ENCODE data around the gene CCDC32. TPM values are rescaled to one million over a fixed set of nuclear protein-coding genes. Genes with fewer than 3 reads are reported as not detected.

CCDC32 gene
- 16.4 TPM for total RNA-seq

DNA sequence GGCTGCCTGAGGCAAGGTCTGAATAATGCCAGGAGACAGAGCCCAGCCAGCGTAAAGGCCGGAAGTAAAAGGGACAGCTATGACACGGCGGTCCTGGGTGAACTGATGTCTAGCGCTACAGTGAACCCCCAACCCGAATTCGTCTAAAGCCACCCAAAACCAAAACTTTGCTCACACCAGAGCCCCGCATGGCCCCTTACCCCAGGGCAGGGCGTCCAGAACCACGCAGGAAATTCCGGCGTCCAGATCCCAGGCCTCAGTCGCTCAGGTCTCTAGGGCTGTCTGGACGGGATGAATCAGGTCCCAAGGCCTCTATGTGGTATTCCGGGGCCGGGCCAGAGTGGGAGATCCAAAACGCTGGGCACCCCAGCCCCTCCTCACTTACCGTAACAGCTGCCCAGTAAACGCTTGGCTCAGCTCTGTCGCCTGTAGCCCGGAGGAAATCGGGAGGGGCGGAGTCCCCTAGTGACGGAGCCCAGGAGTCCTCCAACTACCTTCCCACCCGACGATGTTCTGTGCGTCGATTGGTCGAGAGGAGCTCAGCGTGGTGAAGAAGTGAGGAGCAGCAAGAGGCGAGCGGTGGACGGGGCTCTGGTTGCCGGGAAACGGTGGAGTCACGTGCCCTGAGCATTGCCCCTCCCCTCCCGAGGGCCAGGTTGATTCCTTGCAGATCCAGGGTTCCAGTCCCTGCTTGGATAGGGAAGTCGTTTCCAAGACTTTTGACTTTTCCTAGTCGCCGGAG, at the start of gene CCDC32:
CCDC32 (minus strand) TSS at position 452 of the 742 bp plus-strand sequence. CDS start 2,027 bp downstream, outside the sequence.
- no peaks in the 10 kb centered on the region for H3K27me3 ChIP-seq
- H3K9me3 ChIP-seq = no peaks in the 10 kb centered on the region
- peaks cover 4 to 6% of the 10 kb centered on the region in 2 donors for H3K36me3 ChIP-seq
- intact Hi-C loops (cut with DNase I) = loop anchor here (1.0 to 5.0 kb wide), 7 partner anchors 25 to 768 kb away; partner anchors contain the start of genes BAHD1, CCDC9B, CHP1 and CHST14
- TF ChIP-seq, protein P1, sequence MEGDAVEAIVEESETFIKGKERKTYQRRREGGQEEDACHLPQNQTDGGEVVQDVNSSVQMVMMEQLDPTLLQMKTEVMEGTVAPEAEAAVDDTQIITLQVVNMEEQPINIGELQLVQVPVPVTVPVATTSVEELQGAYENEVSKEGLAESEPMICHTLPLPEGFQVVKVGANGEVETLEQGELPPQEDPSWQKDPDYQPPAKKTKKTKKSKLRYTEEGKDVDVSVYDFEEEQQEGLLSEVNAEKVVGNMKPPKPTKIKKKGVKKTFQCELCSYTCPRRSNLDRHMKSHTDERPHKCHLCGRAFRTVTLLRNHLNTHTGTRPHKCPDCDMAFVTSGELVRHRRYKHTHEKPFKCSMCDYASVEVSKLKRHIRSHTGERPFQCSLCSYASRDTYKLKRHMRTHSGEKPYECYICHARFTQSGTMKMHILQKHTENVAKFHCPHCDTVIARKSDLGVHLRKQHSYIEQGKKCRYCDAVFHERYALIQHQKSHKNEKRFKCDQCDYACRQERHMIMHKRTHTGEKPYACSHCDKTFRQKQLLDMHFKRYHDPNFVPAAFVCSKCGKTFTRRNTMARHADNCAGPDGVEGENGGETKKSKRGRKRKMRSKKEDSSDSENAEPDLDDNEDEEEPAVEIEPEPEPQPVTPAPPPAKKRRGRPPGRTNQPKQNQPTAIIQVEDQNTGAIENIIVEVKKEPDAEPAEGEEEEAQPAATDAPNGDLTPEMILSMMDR (IDR thresholded peaks at IDR 0.05) = no peak
- H3K27ac ChIP-seq = peak within 1 kb of the TSS; percentile 96 to 97
- H3K4me3 ChIP-seq = peak within 1 kb of the TSS; percentile 78 to 82
- peak; percentile 98 to 99 for DNase-seq (ENCODE audit: low spot score in 2 of 2)
- peaks cover 0 to 14% of the 10 kb centered on the region in 2 donors for H3K4me1 ChIP-seq

GRCh38 chr15:40613080-40613479, 48.2 kb upstream of the CCDC32 start:
- DNase-seq (ENCODE audit: low spot score in 2 of 2) = no peak
- TF ChIP-seq, protein P1 (IDR thresholded peaks at IDR 0.05) = no peak

DNA sequence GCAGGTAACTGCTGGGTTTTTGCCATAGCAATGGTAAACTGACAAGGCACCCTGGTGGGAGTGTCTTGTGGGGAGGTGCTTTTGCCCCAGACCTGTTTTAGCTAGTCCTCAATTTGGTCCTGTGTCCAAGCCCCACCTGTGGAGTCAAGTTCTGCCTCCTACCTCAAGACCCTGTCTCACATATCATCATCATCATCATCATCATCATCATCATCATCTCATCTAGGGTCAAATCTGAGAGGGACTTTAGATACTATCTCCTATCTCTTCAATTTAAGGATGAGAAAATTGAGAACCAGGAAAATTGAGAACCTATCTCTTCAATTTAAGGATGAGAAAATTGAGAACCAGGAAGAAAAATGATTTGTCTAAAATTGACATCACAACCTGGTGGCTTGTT, 39.1 kb upstream of the CCDC32 start:
- no peaks in the 10 kb centered on the region for H3K9me3 ChIP-seq
- H3K27me3 ChIP-seq = no peaks in the 10 kb centered on the region
- no peak overlapping the region for H3K4me3 ChIP-seq
- intact Hi-C loops (cut with DNase I) = no loop called here
- DNase-seq (ENCODE audit: low spot score in 2 of 2) = no peak
- no peaks in the 10 kb centered on the region for H3K36me3 ChIP-seq
- TF ChIP-seq, protein P1 (IDR thresholded peaks at IDR 0.05) = no peak
- H3K4me1 ChIP-seq = no peaks in the 10 kb centered on the region
- H3K27ac ChIP-seq = no peak overlapping the region

More at GRCh38 chr15:40613080-40613479, 48.2 kb upstream of the CCDC32 start:
- no peaks in the 10 kb centered on the region for H3K36me3 ChIP-seq
- H3K4me3 ChIP-seq = no peak overlapping the region
- no peaks in the 10 kb centered on the region for H3K27me3 ChIP-seq
- no peaks in the 10 kb centered on the region for H3K4me1 ChIP-seq
- no peaks in the 10 kb centered on the region for H3K9me3 ChIP-seq
- intact Hi-C loops (cut with DNase I) = no loop called here
- no peak overlapping the region for H3K27ac ChIP-seq

- Histone ChIP-seq H3K4me1 (no peaks in the 10 kb centered on the region), H3K36me3 (no peaks in the 10 kb centered on the region), H3K4me3 (no peak overlapping the region), H3K27ac (no peak overlapping the region), H3K27me3 (no peaks in the 10 kb centered on the region), H3K9me3 (no peaks in the 10 kb centered on the region)
- DNase-seq (ENCODE audit: low spot score in 2 of 2) = no peak
- intact Hi-C loops (cut with DNase I) = no loop called here
- TF ChIP-seq, protein P1 (IDR thresholded peaks at IDR 0.05) = no peak
These were observed 36.1 kb upstream of the CCDC32 start for GRCh38 chr15:40600956-40601355.

DNA sequence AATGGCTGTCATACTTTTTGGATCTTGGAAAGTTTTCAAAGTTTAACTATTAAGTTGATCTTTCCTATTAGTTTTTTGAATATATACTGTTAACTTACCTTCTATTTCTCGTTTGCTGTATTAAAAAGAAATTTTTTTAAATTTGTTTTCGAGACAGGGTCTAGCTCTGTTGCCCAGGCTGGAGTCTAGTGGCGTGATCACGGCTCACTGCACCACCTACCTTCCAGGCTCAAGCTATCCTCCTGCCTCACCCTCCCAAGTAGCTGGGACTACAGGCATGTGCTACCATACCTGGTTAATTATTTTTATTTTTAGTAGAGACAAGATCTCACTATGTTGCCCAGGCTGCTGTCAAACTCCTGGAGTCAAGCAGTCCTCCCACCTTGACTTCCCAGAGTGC, 33.8 kb upstream of the CCDC32 start:
- TF ChIP-seq, protein P1 (IDR thresholded peaks at IDR 0.05) = no peak
- Histone ChIP-seq H3K36me3 (no peaks in the 10 kb centered on the region), H3K27me3 (no peaks in the 10 kb centered on the region), H3K4me3 (no peak overlapping the region), H3K9me3 (no peaks in the 10 kb centered on the region), H3K27ac (no peak overlapping the region), H3K4me1 (peaks cover 0 to 9% of the 10 kb centered on the region in 2 donors)
- intact Hi-C loops (cut with DNase I) = no loop called here
- DNase-seq (ENCODE audit: low spot score in 2 of 2) = no peak
